ENCODE measurements around the gene PRELP.

DNA sequence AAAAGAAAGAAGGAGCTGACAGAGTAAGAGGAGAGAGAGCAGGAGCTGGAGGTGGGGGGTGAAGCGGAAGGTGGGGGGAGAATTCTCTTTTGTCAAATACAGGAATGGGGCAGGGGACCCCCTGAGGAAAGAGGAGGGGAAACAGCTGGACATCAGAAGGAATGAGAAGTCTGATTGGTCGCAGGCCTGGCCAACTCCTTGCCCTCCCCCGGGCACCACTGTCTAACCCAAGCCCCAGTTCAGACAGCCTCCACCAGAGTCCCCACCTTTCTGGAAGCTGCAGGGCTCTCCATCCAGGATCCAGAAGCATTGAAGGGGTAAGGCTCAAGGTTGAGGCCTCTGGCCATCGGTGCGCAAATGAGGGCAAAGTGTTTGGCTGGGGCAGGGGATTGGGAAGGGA lies 18.3 kb downstream of the PRELP start, which contains the start of gene OPTC:
- TF ChIP-seq MAX (IDR thresholded peaks at IDR 0.05) (no peak), NFIC (IDR thresholded peaks at IDR 0.05) (no peak), RAD21 (IDR thresholded peaks at IDR 0.05; ENCODE audit: low read depth) (no peak), CEBPB (IDR thresholded peaks at IDR 0.05) (no peak), EGR1 (IDR thresholded peaks at IDR 0.05) (no peak), CREB1 (IDR thresholded peaks at IDR 0.05; ENCODE audit: low read depth) (no peak)
- TF ChIP-seq, protein P1, sequence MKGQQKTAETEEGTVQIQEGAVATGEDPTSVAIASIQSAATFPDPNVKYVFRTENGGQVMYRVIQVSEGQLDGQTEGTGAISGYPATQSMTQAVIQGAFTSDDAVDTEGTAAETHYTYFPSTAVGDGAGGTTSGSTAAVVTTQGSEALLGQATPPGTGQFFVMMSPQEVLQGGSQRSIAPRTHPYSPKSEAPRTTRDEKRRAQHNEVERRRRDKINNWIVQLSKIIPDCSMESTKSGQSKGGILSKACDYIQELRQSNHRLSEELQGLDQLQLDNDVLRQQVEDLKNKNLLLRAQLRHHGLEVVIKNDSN (IDR thresholded peaks at IDR 0.05): no peak
- TF ChIP-seq, protein P2, sequence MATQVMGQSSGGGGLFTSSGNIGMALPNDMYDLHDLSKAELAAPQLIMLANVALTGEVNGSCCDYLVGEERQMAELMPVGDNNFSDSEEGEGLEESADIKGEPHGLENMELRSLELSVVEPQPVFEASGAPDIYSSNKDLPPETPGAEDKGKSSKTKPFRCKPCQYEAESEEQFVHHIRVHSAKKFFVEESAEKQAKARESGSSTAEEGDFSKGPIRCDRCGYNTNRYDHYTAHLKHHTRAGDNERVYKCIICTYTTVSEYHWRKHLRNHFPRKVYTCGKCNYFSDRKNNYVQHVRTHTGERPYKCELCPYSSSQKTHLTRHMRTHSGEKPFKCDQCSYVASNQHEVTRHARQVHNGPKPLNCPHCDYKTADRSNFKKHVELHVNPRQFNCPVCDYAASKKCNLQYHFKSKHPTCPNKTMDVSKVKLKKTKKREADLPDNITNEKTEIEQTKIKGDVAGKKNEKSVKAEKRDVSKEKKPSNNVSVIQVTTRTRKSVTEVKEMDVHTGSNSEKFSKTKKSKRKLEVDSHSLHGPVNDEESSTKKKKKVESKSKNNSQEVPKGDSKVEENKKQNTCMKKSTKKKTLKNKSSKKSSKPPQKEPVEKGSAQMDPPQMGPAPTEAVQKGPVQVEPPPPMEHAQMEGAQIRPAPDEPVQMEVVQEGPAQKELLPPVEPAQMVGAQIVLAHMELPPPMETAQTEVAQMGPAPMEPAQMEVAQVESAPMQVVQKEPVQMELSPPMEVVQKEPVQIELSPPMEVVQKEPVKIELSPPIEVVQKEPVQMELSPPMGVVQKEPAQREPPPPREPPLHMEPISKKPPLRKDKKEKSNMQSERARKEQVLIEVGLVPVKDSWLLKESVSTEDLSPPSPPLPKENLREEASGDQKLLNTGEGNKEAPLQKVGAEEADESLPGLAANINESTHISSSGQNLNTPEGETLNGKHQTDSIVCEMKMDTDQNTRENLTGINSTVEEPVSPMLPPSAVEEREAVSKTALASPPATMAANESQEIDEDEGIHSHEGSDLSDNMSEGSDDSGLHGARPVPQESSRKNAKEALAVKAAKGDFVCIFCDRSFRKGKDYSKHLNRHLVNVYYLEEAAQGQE (IDR thresholded peaks at IDR 0.05; ENCODE audit: low read depth): no peak

All from Ishikawa (cell line).